SU-DHL-6 (cell line): ENCODE measurements around the gene CLK2.

Experiments used
- H2AFZ ChIP-seq: fragments of 200-600 bp; sonication (generic); 2 replicates; pipeline ENCODE4 v1.6.1; 2014; ENCODE audit warnings: low read depth, mild to moderate bottlenecking, moderate library complexity, mixed read lengths, antibody characterized with exemption, low read length; ENCODE audit not compliant: severe bottlenecking
- H3F3A ChIP-seq: fragments of 200-600 bp; shearing (Covaris generic); 2 replicates; pipeline ENCODE4 v1.6.0; 2016; ENCODE audit warnings: antibody characterized with exemption, mild to moderate bottlenecking; ENCODE audit not compliant: insufficient read depth
- H3K27ac ChIP-seq: fragments of 200-600 bp; sonication (generic); 2 replicates; pipeline ENCODE4 v1.5.1; 2016; ENCODE audit warnings: low read depth, mild to moderate bottlenecking, low read length, moderate library complexity, mixed read lengths
- H3K27me3 ChIP-seq: fragments of 200-600 bp; sonication (generic), shearing (Covaris generic); 2 replicates; pipeline ENCODE4 v1.6.0; 2014; ENCODE audit warnings: mild to moderate bottlenecking, low read length
- H3K36me3 ChIP-seq: fragments of 200-600 bp; sonication (generic); 2 replicates; pipeline ENCODE4 v1.6.1; 2014; ENCODE audit warnings: mild to moderate bottlenecking, low read length, mixed read lengths
- H3K4me2 ChIP-seq: fragments of 300-600, 200-600 bp; shearing (Covaris generic), sonication (generic); 2 replicates; pipeline ENCODE4 v1.6.0; 2014; ENCODE audit warnings: low read length, low read depth, mild to moderate bottlenecking; ENCODE audit not compliant: poor library complexity, severe bottlenecking
- H3K4me3 ChIP-seq: fragments of 200-600 bp; sonication (generic); 2 replicates; pipeline ENCODE4 v1.5.1; 2014; ENCODE audit warnings: antibody characterized with exemption, low read length, mild to moderate bottlenecking, mixed read lengths; ENCODE audit not compliant: insufficient read depth, poor library complexity, severe bottlenecking
- H3K79me2 ChIP-seq: fragments of 200-600 bp; sonication (generic); 2 replicates; pipeline ENCODE4 v1.6.1; 2014; ENCODE audit warnings: mild to moderate bottlenecking, low read length, moderate library complexity; ENCODE audit not compliant: insufficient read depth
- H3K9ac ChIP-seq: fragments of 200-600 bp; sonication (generic); 2 replicates; pipeline ENCODE4 v1.7.0; 2014; ENCODE audit warnings: mild to moderate bottlenecking, low read length
- H3K9me2 ChIP-seq: fragments of 200-600 bp; sonication (generic); replicated peaks from 2 replicates; pipeline ENCODE4 v1.6.1; 2014; ENCODE audit warnings: low read length; ENCODE audit not compliant: insufficient read depth
- H3K9me3 ChIP-seq: fragments of 200-600 bp; sonication (generic); 2 replicates; pipeline ENCODE4 v1.6.1; 2014; ENCODE audit warnings: low read length, mixed read lengths; ENCODE audit not compliant: insufficient read depth
- H4K20me1 ChIP-seq: fragments of 200-600 bp; sonication (generic); 2 replicates; pipeline ENCODE4 v1.6.1; 2014; ENCODE audit warnings: low read depth, mild to moderate bottlenecking, antibody characterized with exemption, low read length, moderate library complexity, mixed read lengths
- CTCF ChIP-seq: fragments of 200-600 bp; sonication (generic); IDR thresholded peaks from one replicate; pipeline ENCODE4 v1.5.1; 2017; ENCODE audit warnings: antibody characterized with exemption, mild to moderate bottlenecking, low read length, moderate library complexity; ENCODE audit not compliant: insufficient read depth, poor library complexity, severe bottlenecking
- EZH2phosphoT487 ChIP-seq: fragments of 200-600 bp; sonication (generic), shearing (Covaris generic); conservative IDR thresholded peaks from 2 replicates; pipeline ENCODE4 v1.6.1; 2018; ENCODE audit warnings: mild to moderate bottlenecking, antibody characterized with exemption, low read length, moderate library complexity, mixed read lengths

The CLK2 gene

GRCh38 chr1:155269381-155269780 lies 3.9 kb downstream of the CLK2 start:
- H3F3A ChIP-seq, result peaks cover 9% of the 10 kb centered on the region; the same call in 1 of the 2 replicates
- no peaks in the 10 kb centered on the region for H3K9me3 ChIP-seq
- peaks cover 24% of the 10 kb centered on the region for H3K79me2 ChIP-seq
- H4K20me1 ChIP-seq, result no peaks in the 10 kb centered on the region
- TF ChIP-seq EZH2phosphoT487 (no peak), CTCF (no peak)
- H2AFZ ChIP-seq, result no peak overlapping the region
- H3K9me2 ChIP-seq, result no peaks in the 10 kb centered on the region
- H3K36me3 ChIP-seq, result peaks cover 29% of the 10 kb centered on the region
- H3K27me3 ChIP-seq, result no peaks in the 10 kb centered on the region
- no peak overlapping the region for H3K27ac ChIP-seq
- H3K4me2 ChIP-seq, result no peak overlapping the region
- no peak overlapping the region for H3K9ac ChIP-seq
- H3K4me3 ChIP-seq, result no peak overlapping the region

GRCh38 chr1:155268630-155269029 lies 4.7 kb downstream of the CLK2 start:
- H3K9me2 ChIP-seq, result no peaks in the 10 kb centered on the region
- H3K36me3 ChIP-seq, result peaks cover 29% of the 10 kb centered on the region
- TF ChIP-seq CTCF (no peak), EZH2phosphoT487 (no peak)
- peaks cover 17% of the 10 kb centered on the region for H3F3A ChIP-seq
- H3K27me3 ChIP-seq, result no peaks in the 10 kb centered on the region
- no peak overlapping the region for H3K27ac ChIP-seq
- H2AFZ ChIP-seq, result no peak overlapping the region
- H3K79me2 ChIP-seq, result peaks cover 22% of the 10 kb centered on the region
- no peaks in the 10 kb centered on the region for H3K9me3 ChIP-seq
- no peak overlapping the region for H3K9ac ChIP-seq
- H4K20me1 ChIP-seq, result no peaks in the 10 kb centered on the region
- no peak overlapping the region for H3K4me3 ChIP-seq
- no peak overlapping the region for H3K4me2 ChIP-seq

DNA sequence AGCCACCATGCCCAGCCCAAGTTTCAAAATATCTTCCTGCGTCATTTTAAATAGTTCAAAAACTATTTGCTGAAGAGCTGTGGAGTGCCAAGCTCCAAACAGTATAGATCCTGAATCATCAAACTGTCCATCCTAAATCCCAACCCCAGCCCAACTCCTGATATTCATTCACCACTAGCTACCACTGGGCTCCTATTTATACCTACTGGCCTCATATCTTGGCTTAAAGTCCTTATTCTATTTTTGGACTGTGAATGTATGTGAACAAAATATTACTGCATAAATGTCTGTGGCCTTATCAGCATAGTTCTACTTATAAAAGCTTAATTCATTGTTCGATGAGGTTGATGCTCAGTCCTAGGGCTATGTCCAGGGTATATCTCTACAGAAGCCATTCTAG lies 5.9 kb downstream of the CLK2 start:
- Histone ChIP-seq H3K27me3 (no peaks in the 10 kb centered on the region), H3K79me2 (peaks cover 11% of the 10 kb centered on the region), H3K9me3 (no peaks in the 10 kb centered on the region), H3K27ac (no peak overlapping the region), H3K4me3 (no peak overlapping the region), H3K9me2 (no peaks in the 10 kb centered on the region), H3K9ac (no peak overlapping the region), H4K20me1 (no peaks in the 10 kb centered on the region), H3F3A (peaks cover 29% of the 10 kb centered on the region), H2AFZ (no peak overlapping the region), H3K36me3 (peaks cover 29% of the 10 kb centered on the region), H3K4me2 (no peak overlapping the region)
- TF ChIP-seq CTCF (no peak), EZH2phosphoT487 (no peak)
